ENCODE data around the gene GPATCH11.

Gene GPATCH11

GRCh38 chr2:37125416-37125815 is 41.1 kb downstream of the GPATCH11 start:
- TF ChIP-seq TCF12 (IDR thresholded peaks at IDR 0.05; ENCODE audit: low read depth) (no peak), RAD21 (IDR thresholded peaks at IDR 0.05; ENCODE audit: low read depth) (no peak), REST (IDR thresholded peaks at IDR 0.05; ENCODE audit: low read depth) (no peak), MAX (IDR thresholded peaks at IDR 0.05) (no peak), ZBTB7A (IDR thresholded peaks at IDR 0.05; ENCODE audit: low read depth) (no peak), FOXM1 (IDR thresholded peaks at IDR 0.05; ENCODE audit: borderline replicate concordance, low read depth) (no peak), NFIC (IDR thresholded peaks at IDR 0.05) (no peak), TEAD4 (IDR thresholded peaks at IDR 0.05) (no peak), TAF1 (IDR thresholded peaks at IDR 0.05; ENCODE audit: low read depth) (no peak), EP300 (IDR thresholded peaks at IDR 0.05; ENCODE audit: borderline replicate concordance) (no peak), CREB1 (IDR thresholded peaks at IDR 0.05; ENCODE audit: low read depth) (no peak), YY1 (IDR thresholded peaks at IDR 0.05; ENCODE audit: low read depth) (no peak), CEBPB (IDR thresholded peaks at IDR 0.05) (no peak), EGR1 (IDR thresholded peaks at IDR 0.05) (no peak)
- TF ChIP-seq, protein P1, sequence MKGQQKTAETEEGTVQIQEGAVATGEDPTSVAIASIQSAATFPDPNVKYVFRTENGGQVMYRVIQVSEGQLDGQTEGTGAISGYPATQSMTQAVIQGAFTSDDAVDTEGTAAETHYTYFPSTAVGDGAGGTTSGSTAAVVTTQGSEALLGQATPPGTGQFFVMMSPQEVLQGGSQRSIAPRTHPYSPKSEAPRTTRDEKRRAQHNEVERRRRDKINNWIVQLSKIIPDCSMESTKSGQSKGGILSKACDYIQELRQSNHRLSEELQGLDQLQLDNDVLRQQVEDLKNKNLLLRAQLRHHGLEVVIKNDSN (IDR thresholded peaks at IDR 0.05), result no peak

- TF ChIP-seq CEBPB (IDR thresholded peaks at IDR 0.05) (no peak), TCF12 (IDR thresholded peaks at IDR 0.05; ENCODE audit: low read depth) (no peak), REST (IDR thresholded peaks at IDR 0.05; ENCODE audit: low read depth) (no peak), FOXM1 (IDR thresholded peaks at IDR 0.05; ENCODE audit: borderline replicate concordance, low read depth) (no peak), ZBTB7A (IDR thresholded peaks at IDR 0.05; ENCODE audit: low read depth) (no peak), TEAD4 (IDR thresholded peaks at IDR 0.05) (no peak), YY1 (IDR thresholded peaks at IDR 0.05; ENCODE audit: low read depth) (no peak), EP300 (IDR thresholded peaks at IDR 0.05; ENCODE audit: borderline replicate concordance) (no peak), MAX (IDR thresholded peaks at IDR 0.05) (no peak), NFIC (IDR thresholded peaks at IDR 0.05) (no peak), CREB1 (IDR thresholded peaks at IDR 0.05; ENCODE audit: low read depth) (no peak), RAD21 (IDR thresholded peaks at IDR 0.05; ENCODE audit: low read depth) (no peak), EGR1 (IDR thresholded peaks at IDR 0.05) (no peak), TAF1 (IDR thresholded peaks at IDR 0.05; ENCODE audit: low read depth) (no peak)
- TF ChIP-seq, protein P1 (IDR thresholded peaks at IDR 0.05), result no peak
These were observed 48.6 kb downstream of the GPATCH11 start for GRCh38 chr2:37132914-37133313.

DNA sequence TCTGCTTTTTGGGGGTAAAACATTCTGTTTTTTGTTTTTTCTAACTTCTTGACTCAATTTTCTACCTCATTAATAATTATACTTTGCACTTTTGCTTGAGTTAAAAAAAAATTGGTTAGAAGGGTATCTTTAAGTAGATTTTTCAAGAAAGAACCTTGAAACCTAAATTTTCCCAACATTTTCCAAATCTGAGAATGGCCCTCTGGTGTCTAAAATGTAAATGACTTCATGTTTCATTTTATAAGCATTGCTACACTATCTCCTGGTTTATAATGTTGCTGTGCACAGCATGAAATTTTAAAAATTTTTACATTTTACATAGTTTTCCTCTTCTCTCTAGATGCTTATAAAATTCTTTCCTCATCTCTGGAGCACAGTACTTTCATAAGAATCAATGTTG is 58.2 kb downstream of the GPATCH11 start:
- TF ChIP-seq RAD21 (IDR thresholded peaks at IDR 0.05; ENCODE audit: low read depth) (no peak), NFIC (IDR thresholded peaks at IDR 0.05) (no peak), CEBPB (IDR thresholded peaks at IDR 0.05) (no peak), CREB1 (IDR thresholded peaks at IDR 0.05; ENCODE audit: low read depth) (no peak), EGR1 (IDR thresholded peaks at IDR 0.05) (no peak), ZBTB7A (IDR thresholded peaks at IDR 0.05; ENCODE audit: low read depth) (no peak), TCF12 (IDR thresholded peaks at IDR 0.05; ENCODE audit: low read depth) (no peak), MAX (IDR thresholded peaks at IDR 0.05) (no peak), REST (IDR thresholded peaks at IDR 0.05; ENCODE audit: low read depth) (no peak), FOXM1 (IDR thresholded peaks at IDR 0.05; ENCODE audit: borderline replicate concordance, low read depth) (no peak), YY1 (IDR thresholded peaks at IDR 0.05; ENCODE audit: low read depth) (no peak), EP300 (IDR thresholded peaks at IDR 0.05; ENCODE audit: borderline replicate concordance) (no peak), TAF1 (IDR thresholded peaks at IDR 0.05; ENCODE audit: low read depth) (no peak), TEAD4 (IDR thresholded peaks at IDR 0.05) (no peak)
- TF ChIP-seq, protein P1 (IDR thresholded peaks at IDR 0.05), result no peak
